GM12875 (cell line): Measurements from ENCODE around the gene RPS19BP1.

Source experiments
- H3K4me3 ChIP-seq: one replicate; pipeline ENCODE4 v1.5.1; 2011; ENCODE audit warnings: low read depth, low read length, control low read depth
- TF ChIP-seq, protein P1 (sequence below): IDR thresholded peaks from 2 replicates; pipeline ENCODE4 v1.5.1; 2011; ENCODE audit warnings: low read depth, mild to moderate bottlenecking, control low read depth, inconsistent platforms, low read length, moderate library complexity, borderline replicate concordance; ENCODE audit not compliant: insufficient read depth

The RPS19BP1 gene

DNA sequence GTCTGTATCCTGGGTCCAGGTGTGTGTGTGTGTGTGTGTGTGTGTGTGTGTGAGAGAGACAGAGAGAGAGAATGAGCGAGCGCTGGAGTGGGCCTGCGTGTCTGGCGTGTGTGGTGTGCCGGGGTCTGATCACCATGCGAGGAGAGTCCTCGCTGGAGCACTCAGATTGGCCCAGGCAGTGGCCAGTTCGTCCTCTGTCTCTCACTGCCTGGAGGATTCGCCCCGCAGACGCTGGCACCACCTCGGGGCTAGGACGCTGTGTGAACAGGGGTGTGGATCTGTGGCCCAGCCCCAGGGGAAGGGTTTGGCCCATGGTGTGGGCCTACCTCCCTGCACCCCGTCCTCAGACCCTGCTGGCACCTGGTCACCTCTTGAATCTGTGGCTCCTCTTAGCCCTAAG lies 26.4 kb upstream of the RPS19BP1 start:
- TF ChIP-seq, protein P1, sequence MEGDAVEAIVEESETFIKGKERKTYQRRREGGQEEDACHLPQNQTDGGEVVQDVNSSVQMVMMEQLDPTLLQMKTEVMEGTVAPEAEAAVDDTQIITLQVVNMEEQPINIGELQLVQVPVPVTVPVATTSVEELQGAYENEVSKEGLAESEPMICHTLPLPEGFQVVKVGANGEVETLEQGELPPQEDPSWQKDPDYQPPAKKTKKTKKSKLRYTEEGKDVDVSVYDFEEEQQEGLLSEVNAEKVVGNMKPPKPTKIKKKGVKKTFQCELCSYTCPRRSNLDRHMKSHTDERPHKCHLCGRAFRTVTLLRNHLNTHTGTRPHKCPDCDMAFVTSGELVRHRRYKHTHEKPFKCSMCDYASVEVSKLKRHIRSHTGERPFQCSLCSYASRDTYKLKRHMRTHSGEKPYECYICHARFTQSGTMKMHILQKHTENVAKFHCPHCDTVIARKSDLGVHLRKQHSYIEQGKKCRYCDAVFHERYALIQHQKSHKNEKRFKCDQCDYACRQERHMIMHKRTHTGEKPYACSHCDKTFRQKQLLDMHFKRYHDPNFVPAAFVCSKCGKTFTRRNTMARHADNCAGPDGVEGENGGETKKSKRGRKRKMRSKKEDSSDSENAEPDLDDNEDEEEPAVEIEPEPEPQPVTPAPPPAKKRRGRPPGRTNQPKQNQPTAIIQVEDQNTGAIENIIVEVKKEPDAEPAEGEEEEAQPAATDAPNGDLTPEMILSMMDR: no peak

GRCh38 chr22:39558254-39558727 lies 25.7 kb upstream of the RPS19BP1 start:
- TF ChIP-seq, protein P1: no peak
- H3K4me3 ChIP-seq: no peak overlapping the region

More for the DNA sequence above, 26.4 kb upstream of the RPS19BP1 start:
- no peak overlapping the region for H3K4me3 ChIP-seq

GRCh38 chr22:39556970-39557841 lies 24.7 kb upstream of the RPS19BP1 start:
- TF ChIP-seq, protein P1: no peak
- H3K4me3 ChIP-seq: no peak overlapping the region

DNA sequence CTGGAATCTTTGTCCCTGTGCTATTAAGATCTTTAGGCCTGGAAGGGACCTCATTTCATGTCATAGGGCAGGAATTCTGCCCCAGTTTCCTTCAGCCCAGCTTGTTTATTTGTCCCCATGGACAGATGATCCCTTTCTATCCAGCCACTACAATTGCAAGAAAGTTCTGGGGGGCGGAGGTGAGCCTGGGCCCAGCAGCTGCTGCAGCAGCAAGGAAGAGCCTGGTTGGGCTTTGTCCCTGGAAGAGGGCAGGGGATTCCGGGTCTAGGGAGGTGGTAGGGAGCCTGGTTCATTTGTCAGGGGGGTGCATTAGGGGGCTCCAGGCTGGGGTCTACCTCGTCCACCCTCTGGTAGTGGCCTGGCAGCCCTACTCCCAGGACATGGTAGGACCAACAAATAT lies 21.6 kb upstream of the RPS19BP1 start:
- TF ChIP-seq, protein P1: no peak
- no peak overlapping the region for H3K4me3 ChIP-seq

- H3K4me3 ChIP-seq: no peak overlapping the region
- TF ChIP-seq, protein P1: no peak
Measured at GRCh38 chr22:39553429-39553828, 20.9 kb upstream of the RPS19BP1 start.

- TF ChIP-seq, protein P1: no peak
- no peak overlapping the region for H3K4me3 ChIP-seq
Measured at GRCh38 chr22:39547587-39547947, 15.0 kb upstream of the RPS19BP1 start.
